Bronchial epithelial cell (primary cell): ENCODE data around the gene ACTR2. TPM values are rescaled to one million over a fixed set of nuclear protein-coding genes. Genes with fewer than 3 reads are reported as not detected.

ENCODE experiments used
- DNase-seq: peaks from one replicate; pipeline ENCODE4 v3.0.0-alpha.2; 2010; ENCODE audit warnings: low read depth
- FAIRE-seq: peaks from 2 replicates; lab custom pipeline; 2011; peaks lifted over from hg19 to GRCh38; lab: Jason Lieb, UNC
- H3K27me3 ChIP-seq: 2 replicates; pipeline ENCODE4 v1.5.1; 2011; ENCODE audit warnings: low read length; ENCODE audit not compliant: control insufficient read depth, insufficient read depth
- H3K36me3 ChIP-seq: 2 replicates; pipeline ENCODE4 v1.5.1; 2011; ENCODE audit warnings: low read length; ENCODE audit not compliant: control insufficient read depth, insufficient read depth
- H3K4me3 ChIP-seq: 2 replicates; pipeline ENCODE4 v1.5.1; 2011; ENCODE audit warnings: mild to moderate bottlenecking, low read depth, low read length, control low read depth
- total RNA-seq: library from RNA; depleted of rRNA; stranded (reverse); fragments of >200 nt; gene quantifications from 2 replicates; pipeline ENCODE4 v1.2.1, GENCODE V29; 2014
- TF ChIP-seq, protein P1 (sequence below): IDR thresholded peaks from 2 replicates; pipeline ENCODE4 v1.5.1; 2011; ENCODE audit warnings: mild to moderate bottlenecking, moderate library complexity, low read length, control low read depth, inconsistent platforms; ENCODE audit not compliant: insufficient read depth, severe bottlenecking

Gene ACTR2
- total RNA-seq, 1 donor from 2014 or later = 73.7 TPM

DNA sequence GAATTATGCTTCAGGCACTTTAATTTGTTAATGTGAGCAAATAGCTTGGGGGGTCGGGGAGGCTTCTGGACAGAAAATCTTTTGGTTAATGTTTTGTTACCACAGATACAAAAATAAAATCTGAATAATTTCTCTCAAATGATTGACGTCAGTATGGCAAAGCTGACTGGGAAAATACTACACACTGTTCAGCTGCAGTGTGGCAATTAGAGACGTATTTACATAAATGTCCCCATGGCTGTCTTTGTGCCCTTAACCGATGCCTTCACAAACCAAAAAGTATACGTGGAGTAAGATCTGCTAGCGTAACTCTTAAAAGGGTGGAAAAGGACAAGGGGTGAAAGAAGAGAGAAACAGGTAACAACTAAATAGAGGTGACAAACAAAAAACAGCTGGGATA, 83.4 kb downstream of the ACTR2 start:
- FAIRE-seq = no peak
- no peaks in the 10 kb centered on the region for H3K27me3 ChIP-seq
- TF ChIP-seq, protein P1, sequence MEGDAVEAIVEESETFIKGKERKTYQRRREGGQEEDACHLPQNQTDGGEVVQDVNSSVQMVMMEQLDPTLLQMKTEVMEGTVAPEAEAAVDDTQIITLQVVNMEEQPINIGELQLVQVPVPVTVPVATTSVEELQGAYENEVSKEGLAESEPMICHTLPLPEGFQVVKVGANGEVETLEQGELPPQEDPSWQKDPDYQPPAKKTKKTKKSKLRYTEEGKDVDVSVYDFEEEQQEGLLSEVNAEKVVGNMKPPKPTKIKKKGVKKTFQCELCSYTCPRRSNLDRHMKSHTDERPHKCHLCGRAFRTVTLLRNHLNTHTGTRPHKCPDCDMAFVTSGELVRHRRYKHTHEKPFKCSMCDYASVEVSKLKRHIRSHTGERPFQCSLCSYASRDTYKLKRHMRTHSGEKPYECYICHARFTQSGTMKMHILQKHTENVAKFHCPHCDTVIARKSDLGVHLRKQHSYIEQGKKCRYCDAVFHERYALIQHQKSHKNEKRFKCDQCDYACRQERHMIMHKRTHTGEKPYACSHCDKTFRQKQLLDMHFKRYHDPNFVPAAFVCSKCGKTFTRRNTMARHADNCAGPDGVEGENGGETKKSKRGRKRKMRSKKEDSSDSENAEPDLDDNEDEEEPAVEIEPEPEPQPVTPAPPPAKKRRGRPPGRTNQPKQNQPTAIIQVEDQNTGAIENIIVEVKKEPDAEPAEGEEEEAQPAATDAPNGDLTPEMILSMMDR = no peak
- no peak overlapping the region for H3K4me3 ChIP-seq
- DNase-seq = no peak
- H3K36me3 ChIP-seq = peaks cover 5% of the 10 kb centered on the region

DNA sequence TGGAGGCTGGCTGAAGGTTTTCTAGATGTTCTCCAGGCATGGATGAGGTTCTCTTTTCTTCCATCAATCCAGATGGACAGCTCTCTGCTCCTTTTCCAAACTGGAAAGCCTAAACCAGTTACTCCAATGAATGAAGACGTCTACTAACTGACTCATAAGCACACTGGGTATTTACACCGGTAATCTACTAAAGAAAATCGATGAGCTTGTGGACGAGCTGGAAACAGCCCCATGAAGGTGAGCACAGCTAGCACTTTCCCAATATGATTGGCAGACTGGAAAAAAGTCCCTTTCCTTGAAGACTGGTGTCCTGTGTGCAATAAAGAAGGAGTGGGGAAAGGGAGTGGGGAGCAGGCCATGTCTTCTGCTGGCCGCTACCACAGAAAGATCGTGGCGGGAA, 84.0 kb downstream of the ACTR2 start:
- DNase-seq (no peak), FAIRE-seq (no peak)
- no peak overlapping the region for H3K4me3 ChIP-seq
- no peaks in the 10 kb centered on the region for H3K27me3 ChIP-seq
- H3K36me3 ChIP-seq = peaks cover 5% of the 10 kb centered on the region
- TF ChIP-seq, protein P1 = no peak

DNA sequence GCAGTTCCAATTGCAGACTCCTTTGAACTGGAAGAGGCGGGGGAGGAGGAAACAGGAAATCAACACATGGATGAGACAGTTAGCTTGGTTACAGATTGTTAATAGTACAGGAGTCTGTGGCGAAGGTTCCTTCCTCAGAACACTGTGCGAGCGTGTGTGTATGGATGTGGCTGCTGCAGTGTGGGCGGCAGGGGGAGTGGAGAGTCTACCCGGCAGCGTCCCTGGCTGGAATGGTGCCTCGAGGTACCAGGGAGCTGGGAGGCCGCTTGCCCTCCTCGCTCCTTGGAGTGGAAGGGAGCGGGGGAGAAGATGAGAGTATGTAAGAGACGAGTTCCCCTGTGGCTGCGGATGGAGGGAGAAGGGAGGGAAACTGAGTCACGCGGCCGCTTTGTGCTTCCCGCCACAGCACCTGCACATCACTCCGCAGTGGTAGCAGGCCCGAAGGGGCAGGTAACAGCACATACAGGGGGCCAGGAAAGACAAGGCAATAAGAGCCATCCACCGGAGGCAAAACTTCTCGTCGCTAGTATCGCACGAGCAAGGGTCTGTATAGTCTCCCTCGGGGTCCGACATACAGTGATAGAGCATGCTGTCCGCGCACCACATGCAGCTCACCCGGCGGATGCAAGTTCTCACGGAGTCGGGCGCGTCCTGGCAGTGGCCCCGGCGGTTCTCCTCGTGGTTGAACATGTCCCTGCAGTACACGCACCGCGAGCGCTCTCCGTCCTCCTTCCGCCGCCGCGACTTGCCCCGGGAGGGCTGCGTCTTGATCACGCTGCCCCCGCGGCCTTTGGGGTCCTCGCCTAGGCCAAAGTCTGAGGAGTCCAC, 85.7 kb downstream of the ACTR2 start:
- Histone ChIP-seq H3K36me3 (peaks cover 5% of the 10 kb centered on the region), H3K4me3 (no peak overlapping the region), H3K27me3 (no peaks in the 10 kb centered on the region)
- FAIRE-seq (no peak), DNase-seq (no peak)
- TF ChIP-seq, protein P1 = no peak

DNA sequence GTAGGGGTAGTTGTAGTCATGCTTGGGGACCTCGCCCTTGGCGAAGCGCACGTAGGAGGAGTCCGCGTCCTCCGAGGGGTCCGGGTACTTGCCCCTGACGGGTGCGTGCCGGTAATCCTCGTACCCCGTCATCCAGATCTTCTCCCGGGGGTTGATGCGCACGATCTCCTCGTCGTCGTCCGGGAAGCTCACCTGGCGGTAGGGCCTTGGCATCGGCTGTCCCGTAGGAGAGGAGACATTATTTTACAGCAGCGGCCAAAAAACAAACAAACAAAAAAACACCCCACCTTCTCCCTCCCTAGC, 86.3 kb downstream of the ACTR2 start:
- no peak for DNase-seq
- peaks cover 5% of the 10 kb centered on the region for H3K36me3 ChIP-seq
- TF ChIP-seq, protein P1 = no peak

DNA sequence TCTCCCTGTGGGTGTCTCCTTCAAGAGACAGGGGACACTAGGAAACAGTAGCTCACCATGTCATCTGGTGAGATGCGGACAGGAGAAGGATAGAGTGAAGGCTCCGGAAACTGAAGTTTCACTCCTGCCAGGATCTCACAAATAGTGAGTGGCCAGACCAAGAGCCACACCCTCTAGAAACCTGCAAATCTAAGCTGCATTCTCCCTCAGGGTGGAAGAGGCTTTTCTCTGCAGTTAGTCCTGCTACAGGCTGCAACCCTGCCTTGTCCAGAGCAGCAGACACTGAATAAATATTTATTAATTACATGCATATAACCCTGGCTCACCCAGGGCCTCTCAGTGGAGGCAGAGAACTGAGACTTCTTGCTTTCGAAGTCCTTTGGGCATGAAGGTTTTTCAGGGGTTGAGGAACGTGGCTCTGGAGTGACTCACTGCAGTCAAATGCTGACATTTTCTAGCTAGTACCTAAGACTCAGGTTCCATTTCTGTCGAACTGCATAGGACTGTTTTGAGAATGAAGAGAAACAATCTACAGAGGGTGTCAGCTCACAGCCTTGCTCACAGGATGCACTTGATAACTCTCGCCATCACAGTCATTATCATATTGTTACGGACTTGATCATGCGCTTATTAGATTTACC, 87.3 kb downstream of the ACTR2 start:
- TF ChIP-seq, protein P1 = no peak
- FAIRE-seq (peak; percentile 7), DNase-seq (peak; percentile 69)
- peaks cover 5% of the 10 kb centered on the region for H3K36me3 ChIP-seq
- no peak overlapping the region for H3K4me3 ChIP-seq
- no peaks in the 10 kb centered on the region for H3K27me3 ChIP-seq

More for the DNA sequence above, 86.3 kb downstream of the ACTR2 start:
- Histone ChIP-seq H3K4me3 (no peak overlapping the region), H3K27me3 (no peaks in the 10 kb centered on the region)
- no peak for FAIRE-seq
